ENCODE measurements around the gene CIB1.
"Not testable (repeated sequence)": the region's sequence is repeated elsewhere in the genome, so short reads cannot be mapped to it uniquely, and the experiment has no call there.

The CIB1 gene

DNA sequence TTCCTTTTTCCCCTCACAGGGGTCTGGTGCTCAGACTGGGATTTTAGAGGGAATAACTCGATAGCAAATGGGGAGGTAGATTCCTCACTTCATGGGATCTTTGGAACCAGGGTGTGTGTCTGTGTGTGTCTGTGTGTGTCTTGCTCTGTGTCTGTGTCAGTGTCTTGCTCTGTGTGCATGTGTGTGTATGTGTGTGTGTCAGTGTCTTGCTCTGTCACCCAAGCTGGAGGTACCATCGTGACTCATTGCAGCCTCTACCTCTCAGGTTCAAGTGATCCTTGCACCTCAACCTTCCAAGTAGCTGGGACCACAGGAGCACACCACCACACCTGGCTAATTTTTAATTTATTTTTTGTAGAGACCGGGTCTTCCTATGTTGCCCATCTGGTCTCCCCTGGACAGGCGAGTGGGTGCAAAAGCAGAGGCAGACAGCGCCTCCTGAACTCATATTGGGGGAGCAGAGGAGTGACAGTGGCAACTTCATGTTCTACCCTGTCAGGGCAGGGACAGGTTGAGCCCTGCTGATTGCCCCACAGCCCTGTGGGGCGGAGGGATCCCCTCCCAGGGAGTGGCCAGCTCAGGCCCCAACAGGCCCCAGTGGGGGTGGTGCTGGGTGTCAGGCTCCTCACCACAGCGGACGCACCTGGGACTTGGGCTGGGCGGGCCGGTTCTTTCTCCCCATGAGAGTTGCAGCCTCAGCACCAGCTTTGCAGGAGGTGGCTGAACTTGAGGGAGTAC lies 43.0 kb downstream of the CIB1 start:
- DNase-seq, result no peak

DNA sequence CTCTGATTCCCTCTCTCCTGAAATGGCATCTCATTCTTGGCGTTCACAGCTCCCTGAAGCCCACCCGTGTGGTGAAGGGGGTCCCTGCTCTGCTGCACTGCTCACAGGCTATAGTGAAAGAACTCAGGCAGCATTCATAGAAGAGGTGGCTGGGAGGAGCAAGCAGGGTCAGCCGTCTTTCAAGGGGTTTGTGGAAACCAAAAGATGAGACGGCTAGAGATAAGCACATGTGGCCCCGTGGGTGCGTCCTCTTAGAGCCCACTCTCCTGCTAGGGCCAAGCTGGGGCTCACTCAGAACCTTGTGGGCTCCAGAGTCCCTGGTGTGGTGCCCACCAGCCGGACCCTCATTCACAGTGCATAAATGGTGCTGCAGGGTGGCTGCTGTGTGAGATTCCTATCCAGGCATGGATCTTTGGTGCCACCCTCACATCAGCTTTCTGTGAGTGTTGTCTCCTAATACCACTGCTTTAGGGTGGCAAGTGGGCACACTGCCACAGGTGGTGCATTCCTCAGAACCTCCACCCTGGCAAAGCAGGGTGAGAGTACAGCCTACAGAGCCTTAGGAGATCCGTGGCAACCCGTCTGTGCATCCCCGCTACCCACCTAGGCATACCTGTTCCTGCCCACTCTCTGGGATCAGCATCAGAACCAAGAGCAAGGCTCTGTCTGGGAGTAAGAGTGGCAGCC lies 43.8 kb downstream of the CIB1 start:
- no peak for DNase-seq

DNA sequence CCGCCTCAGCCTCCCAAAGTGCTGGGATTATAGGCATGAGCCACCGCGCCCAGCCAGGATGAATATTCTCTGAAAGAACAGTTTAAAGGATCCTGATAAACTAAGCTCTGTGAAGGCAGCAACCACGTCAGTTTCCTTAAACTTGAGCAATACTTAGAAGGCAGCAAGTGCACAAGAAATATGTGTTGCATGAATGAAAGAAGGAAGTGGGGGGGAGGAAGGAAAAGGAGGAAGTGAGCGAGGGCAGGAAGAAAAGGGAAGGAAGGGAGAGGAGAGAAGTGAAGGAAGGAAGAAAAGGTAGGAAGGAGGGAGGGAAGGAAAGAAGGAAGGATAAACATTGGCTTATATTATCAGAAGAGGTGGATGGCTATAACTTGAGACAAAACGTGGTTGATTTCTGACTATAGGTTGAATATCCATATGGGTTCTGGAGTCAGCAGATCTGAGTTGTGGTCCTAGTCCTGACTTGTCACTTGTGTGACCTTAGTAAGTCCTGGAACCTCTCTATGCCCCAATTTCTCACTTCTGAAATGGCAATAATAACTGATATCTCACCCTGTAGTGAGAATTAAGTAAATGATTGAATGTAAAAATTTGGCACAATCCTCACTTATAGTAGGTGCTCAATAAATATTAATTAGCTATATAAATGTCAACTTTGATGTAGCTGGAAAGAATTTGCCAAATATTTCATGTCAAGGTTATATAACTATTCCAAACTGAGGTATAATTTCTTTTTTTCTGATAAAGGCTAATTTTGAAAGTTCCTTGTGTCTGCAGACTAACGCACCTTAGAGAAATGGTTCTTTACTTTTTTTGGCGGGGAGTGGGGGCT lies 44.6 kb downstream of the CIB1 start:
- no peak for DNase-seq

DNA sequence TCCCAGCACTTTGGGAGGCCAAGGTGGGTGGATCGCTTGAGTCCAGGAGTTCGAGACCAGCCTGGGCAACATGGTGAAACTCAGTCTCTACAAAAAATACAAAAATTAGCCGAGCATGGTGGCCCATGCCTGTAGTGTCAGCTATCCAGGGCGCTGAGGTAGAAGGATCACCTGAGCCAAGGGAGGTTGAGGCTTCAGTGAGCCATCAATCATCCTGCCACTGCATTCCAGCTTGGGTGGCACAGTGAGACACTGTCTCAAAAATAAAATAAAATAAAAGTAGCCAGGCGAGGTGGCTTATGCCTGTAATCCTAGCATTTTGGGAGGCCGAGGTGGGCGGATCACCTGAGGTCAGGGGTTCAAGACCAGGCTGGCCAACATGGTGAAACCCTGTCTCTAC lies 45.7 kb downstream of the CIB1 start:
- DNase-seq, result not testable (repeated sequence)

DNA sequence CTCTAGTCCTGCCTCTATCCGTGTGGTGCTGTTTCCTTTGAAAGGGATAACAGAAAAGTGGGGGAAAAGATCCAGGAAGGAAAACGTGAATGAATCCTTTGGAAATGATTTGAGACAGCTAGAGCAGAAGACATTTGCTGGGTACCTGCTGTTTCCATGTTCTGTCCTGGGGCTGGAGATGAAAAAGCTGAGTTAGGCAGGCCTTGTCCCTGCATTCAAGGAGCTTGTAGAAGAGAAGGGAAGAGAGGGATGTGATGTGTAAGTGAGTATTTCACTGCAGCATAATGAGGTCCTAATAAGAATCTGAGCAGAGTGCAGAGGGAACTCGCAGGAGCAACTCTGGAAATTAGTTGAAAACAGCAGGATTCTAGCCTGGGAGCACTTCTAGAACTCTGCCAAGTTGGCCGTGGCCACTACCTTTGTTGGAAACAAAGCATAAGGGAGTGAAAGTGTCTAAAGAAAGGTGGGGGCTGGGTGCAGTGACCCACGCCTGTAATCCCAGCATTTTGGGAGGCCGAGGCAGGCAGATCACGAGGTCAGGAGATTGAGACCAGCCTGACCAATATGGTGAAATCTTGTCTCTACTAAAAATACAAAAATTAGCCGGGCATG lies 46.4 kb downstream of the CIB1 start:
- no peak for DNase-seq

DNA sequence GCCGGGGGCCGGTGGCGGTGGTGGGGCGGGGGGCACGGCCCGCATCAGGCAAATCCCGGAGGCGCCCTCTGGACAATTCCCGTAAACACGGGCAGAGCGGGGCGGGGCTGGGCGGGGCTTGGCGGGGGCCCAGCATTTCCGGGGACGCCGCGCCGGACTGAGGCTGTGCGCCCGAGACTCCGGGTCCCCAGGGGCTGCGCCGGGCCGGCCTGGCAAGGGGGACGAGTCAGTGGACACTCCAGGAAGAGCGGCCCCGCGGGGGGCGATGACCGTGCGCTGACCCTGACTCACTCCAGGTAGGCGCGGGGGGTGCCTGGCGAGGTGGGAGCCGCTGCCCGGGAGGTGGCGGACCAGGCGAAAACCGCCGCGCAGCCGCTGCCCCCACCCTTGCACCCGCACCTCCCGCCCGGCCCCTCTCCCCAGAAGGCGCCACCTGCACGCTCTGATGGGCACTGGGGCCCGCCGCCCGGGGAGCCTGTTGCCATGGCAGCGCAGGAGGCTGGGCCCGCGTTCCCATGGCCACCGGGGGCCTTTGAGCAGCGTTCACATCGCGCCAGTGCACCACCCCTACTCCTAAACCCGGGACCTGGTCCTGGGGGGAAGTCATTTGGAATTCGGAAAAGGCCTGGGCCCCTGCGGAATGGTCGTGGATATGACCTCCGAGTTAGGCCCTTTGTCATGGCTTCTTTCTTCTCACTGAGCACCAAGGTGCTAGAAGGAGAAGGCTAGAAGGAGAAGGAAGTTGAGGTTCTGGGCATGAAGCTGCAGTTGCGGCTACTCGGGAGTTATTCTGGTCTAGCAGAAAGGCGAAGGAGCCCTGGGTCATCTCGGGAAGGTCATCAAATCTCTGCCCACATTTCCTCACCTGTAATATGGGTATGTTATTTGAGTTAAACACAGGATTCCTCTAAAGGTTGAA lies 48.7 kb downstream of the CIB1 start:
- peak; percentile 67 for DNase-seq

DNA sequence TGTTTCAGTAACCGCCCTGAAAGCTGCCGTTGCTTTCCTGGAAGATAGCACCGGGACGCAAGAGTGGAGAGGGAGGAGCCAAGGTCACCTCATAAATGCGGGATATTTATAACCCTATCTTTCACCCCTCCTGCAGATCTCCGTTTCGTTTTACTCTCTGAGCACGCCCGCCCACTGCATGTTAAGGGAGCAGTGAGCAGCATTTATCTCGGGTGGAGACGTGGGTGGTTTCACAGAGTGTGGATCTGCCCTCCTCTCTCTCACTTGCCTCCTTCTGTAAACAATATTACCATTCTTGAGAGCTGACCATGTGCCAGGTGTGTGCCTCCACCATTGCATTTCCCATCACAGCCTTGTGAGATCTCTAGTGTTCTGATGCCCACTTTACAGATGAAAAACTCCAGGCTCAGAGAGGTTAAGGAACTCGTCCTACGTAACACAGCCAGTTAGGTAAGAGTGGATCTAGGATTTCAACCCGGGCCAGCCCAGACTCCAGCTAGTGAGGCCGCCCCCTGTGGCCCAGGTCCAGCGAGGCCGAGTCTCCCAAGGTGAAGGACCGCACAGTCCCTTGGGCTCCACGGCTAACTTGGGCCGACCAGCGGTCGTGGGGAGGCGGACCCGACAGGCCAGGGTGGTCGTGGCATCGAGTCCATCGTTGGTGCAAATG lies 49.5 kb downstream of the CIB1 start:
- no peak for DNase-seq

DNA sequence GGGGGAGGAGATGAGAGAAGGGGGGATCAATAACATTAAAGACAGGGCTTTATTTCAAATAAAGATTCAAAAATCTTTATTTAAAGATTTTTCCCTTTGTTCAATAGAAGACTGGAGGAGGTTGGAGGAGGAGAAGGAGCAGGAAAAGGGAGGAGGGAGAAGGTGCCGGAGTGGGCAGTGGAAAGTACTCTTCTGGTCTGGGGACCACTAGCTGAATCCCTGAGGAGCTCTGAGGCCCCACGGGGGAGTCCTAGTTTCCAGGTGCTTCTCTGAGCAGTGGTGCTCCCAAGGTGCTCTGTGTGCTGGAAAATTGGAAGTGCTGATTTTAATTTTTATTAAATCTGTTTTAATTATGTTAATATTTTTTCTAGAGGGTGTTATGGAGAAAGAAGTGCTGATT lies 52.0 kb downstream of the CIB1 start:
- DNase-seq, result no peak
